HepG2 (cell line): ENCODE measurements around the gene PHACTR1. TPM values are rescaled to one million over a fixed set of nuclear protein-coding genes. Genes with fewer than 3 reads are reported as not detected.

ENCODE experiments used
- ATF5 ChIP-seq: sonication (generic); formaldehyde crosslinking; IDR thresholded peaks from 2 replicates; pipeline ENCODE4 v1.4.0; 2020; ENCODE audit warnings: mild to moderate bottlenecking, low read depth, missing genetic modification reagents
- CSRNP2 ChIP-seq: sonication (generic); formaldehyde crosslinking; conservative IDR thresholded peaks from 2 replicates; pipeline ENCODE4 v1.8.0; 2022; ENCODE audit warnings: low read depth, missing genetic modification reagents
- DBP ChIP-seq: sonication (generic); formaldehyde crosslinking; IDR thresholded peaks from 2 replicates; pipeline ENCODE4 v1.4.0; 2020; ENCODE audit warnings: missing genetic modification reagents; ENCODE audit errors: not compliant biosample characterization
- DMTF1 ChIP-seq: sonication (generic); formaldehyde crosslinking; IDR thresholded peaks from 2 replicates; pipeline ENCODE4 v1.4.0; 2020; ENCODE audit warnings: mild to moderate bottlenecking, missing genetic modification reagents
- FOXK2 ChIP-seq: fragments of 450-650 bp; IDR thresholded peaks from 2 replicates; pipeline ENCODE4 v1.6.1; 2016
- GABPA ChIP-seq, 2 experiments: IDR thresholded peaks; 2 replicates each; pipeline ENCODE4 v1.6.1; 2011 to 2016; ENCODE audit warnings: low read depth in 2 of 2, low read length in 1 of 2, missing biosample characterization in 1 of 2, missing genetic modification characterization in 1 of 2
- MTF2 ChIP-seq: sonication (generic); formaldehyde crosslinking; IDR thresholded peaks from 2 replicates; pipeline ENCODE4 v1.5.0; 2020; ENCODE audit warnings: missing genetic modification reagents, borderline replicate concordance
- POLR2AphosphoS2 ChIP-seq: IDR thresholded peaks from 2 replicates; pipeline ENCODE4 v1.6.1; 2011; ENCODE audit warnings: low read depth, low read length, improper control_type of control experiment
- RBFOX2 ChIP-seq: fragments of 200-400 bp; formaldehyde crosslinking; IDR thresholded peaks from 2 replicates; pipeline ENCODE4 v1.6.1; 2017; ENCODE audit warnings: low read depth, mild to moderate bottlenecking, low read length
- RORA ChIP-seq: sonication (generic); formaldehyde crosslinking; IDR thresholded peaks from 2 replicates; pipeline ENCODE4 v1.5.0; 2020; ENCODE audit warnings: mild to moderate bottlenecking, missing genetic modification reagents, moderate library complexity
- SATB2 ChIP-seq: sonication (generic); formaldehyde crosslinking; IDR thresholded peaks from 2 replicates; pipeline ENCODE4 v1.5.0; 2020; ENCODE audit warnings: missing genetic modification reagents
- SMAD1 ChIP-seq: sonication (generic); formaldehyde crosslinking; IDR thresholded peaks from 2 replicates; pipeline ENCODE4 v1.4.0; 2020; ENCODE audit warnings: missing genetic modification reagents, low read depth, mild to moderate bottlenecking, borderline replicate concordance
- ZFX ChIP-seq: sonication (generic); formaldehyde crosslinking; IDR thresholded peaks from 2 replicates; pipeline ENCODE4 v1.4.0; 2020; ENCODE audit warnings: mild to moderate bottlenecking, low read depth, missing genetic modification reagents, moderate library complexity
- ZHX1 ChIP-seq: sonication (generic); formaldehyde crosslinking; IDR thresholded peaks from 2 replicates; pipeline ENCODE4 v1.8.1; 2022; ENCODE audit warnings: low read depth, mild to moderate bottlenecking, missing genetic modification reagents
- ZNF101 ChIP-seq: sonication (generic); formaldehyde crosslinking; IDR thresholded peaks from 2 replicates; pipeline ENCODE4 v1.4.0; 2020; ENCODE audit warnings: mild to moderate bottlenecking, low read depth, missing genetic modification reagents, borderline replicate concordance
- ZNF230 ChIP-seq: sonication (generic); formaldehyde crosslinking; IDR thresholded peaks from 2 replicates; pipeline ENCODE4 v1.4.0; 2020; ENCODE audit warnings: mild to moderate bottlenecking, missing genetic modification reagents
- ZNF234 ChIP-seq: sonication (generic); formaldehyde crosslinking; conservative IDR thresholded peaks from 2 replicates; pipeline ENCODE4 v1.5.1; 2020; ENCODE audit warnings: mild to moderate bottlenecking, missing genetic modification reagents
- ZNF414 ChIP-seq: sonication (generic); formaldehyde crosslinking; IDR thresholded peaks from 2 replicates; pipeline ENCODE4 v1.5.0; 2020; ENCODE audit warnings: missing genetic modification reagents
- ZNF598 ChIP-seq: sonication (generic); formaldehyde crosslinking; IDR thresholded peaks from 2 replicates; pipeline ENCODE4 v1.5.1; 2020; ENCODE audit warnings: mild to moderate bottlenecking, missing genetic modification reagents, borderline replicate concordance
- polyA plus RNA-seq, 8 experiments: library from polyadenylated mRNA; depleted of rRNA in 3 of 8; stranded (reverse) in 7 of 8; unstranded in 1 of 8; fragments of >200 nt; fragmentation: Illumina TruSeq in 4 of 8; extraction: Trizol in 4 of 8; gene quantifications; 2 replicates each; pipeline versions ENCODE4 v1.2.1 to v1.2.3, GENCODE V29; 2011 to 2016; ENCODE audit warnings: low read depth in 4 of 8, missing spikeins in 1 of 8, mixed read lengths in 1 of 8; ENCODE audit not compliant: insufficient read depth in 1 of 8
- total RNA-seq, 5 experiments: library from RNA; depleted of rRNA; stranded (reverse); fragments of >200 nt; fragmentation: Illumina TruSeq; extraction: Trizol; gene quantifications; 2 replicates each; pipeline ENCODE4 v1.2.3, GENCODE V29; 2016; ENCODE audit warnings: low read depth in 1 of 5

Gene PHACTR1
- total and polyA plus RNA-seq, 2 of the 13 experiments (the other 11 are each of a cell fraction or from before 2014, with no cell fraction given): 0.09 TPM; not detected in 1

- TF ChIP-seq ZNF230 (CRISPR knock-in tag) (peak; percentile 49; the same call in 1 of the 2 replicates), FOXK2 (no peak), RBFOX2 (peak; percentile 99), ZNF234 (CRISPR knock-in tag) (no peak), ZNF101 (CRISPR knock-in tag) (no peak), POLR2AphosphoS2 (no peak), DBP (CRISPR knock-in tag) (no peak), ZNF598 (CRISPR knock-in tag) (peak; percentile 77), SATB2 (CRISPR knock-in tag) (no peak; the same call in 1 of the 2 replicates), CSRNP2 (CRISPR knock-in tag) (no peak), SMAD1 (CRISPR knock-in tag) (0 out of 2 replicates have a peak, but pooled peaks have one; percentile 78), ZNF414 (no peak), ZHX1 (no peak), ATF5 (CRISPR knock-in tag) (no peak), MTF2 (CRISPR knock-in tag) (peak; percentile 60; the same call in 1 of the 2 replicates), RORA (CRISPR knock-in tag) (no peak), DMTF1 (CRISPR knock-in tag) (no peak), ZFX (CRISPR knock-in tag) (peak; percentile 84; the same call in 1 of the 2 replicates), GABPA (IDR thresholded peaks at IDR 0.05; ENCODE audit: low read depth, low read length) (peak; percentile 73), GABPA (CRISPR knock-in tag; IDR thresholded peaks at IDR 0.05; ENCODE audit: low read depth) (peak; percentile 81)
These were observed 611.7 kb downstream of the PHACTR1 start, which contains the start of gene TBC1D7 (continued) for GRCh38 chr6:13328076-13328874.
